OCI-LY7 (cell line): ENCODE data around the gene AP1M1.

Experiments
- EZH2phosphoT487 ChIP-seq: fragments of 200-600 bp; sonication (generic); IDR thresholded peaks from 2 replicates; pipeline ENCODE4 v1.6.1; 2018; ENCODE audit warnings: low read depth, borderline replicate concordance, mild to moderate bottlenecking, mixed run types, antibody characterized with exemption, low read length, moderate library complexity, mixed read lengths
- TF ChIP-seq, protein P1 (sequence below): fragments of 200-600 bp; sonication (generic); conservative IDR thresholded peaks from 2 replicates; pipeline ENCODE4 v1.5.1; 2014; ENCODE audit warnings: mild to moderate bottlenecking, antibody characterized with exemption, low read length, moderate library complexity, mixed read lengths

DNA sequence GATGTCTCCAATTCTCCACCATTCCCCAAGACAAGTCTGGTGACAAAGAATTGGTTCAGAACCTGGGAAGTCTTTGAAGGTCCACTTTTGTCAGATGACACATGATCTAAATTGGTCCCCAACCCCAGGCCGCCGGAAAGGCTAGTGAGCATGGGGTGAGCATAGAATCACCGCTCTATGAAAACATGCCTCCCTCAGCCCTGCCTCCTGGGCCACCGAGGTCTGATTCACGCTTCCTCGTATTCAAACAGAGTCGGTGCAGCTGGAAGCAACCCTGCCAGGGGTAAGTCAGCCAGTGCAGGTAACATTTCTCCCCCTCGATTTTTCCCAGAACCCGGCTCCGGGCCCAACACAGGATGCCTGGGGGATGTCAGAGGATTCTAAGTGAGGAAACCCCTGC is 93.0 kb downstream of the AP1M1 start:
- TF ChIP-seq, protein P1, sequence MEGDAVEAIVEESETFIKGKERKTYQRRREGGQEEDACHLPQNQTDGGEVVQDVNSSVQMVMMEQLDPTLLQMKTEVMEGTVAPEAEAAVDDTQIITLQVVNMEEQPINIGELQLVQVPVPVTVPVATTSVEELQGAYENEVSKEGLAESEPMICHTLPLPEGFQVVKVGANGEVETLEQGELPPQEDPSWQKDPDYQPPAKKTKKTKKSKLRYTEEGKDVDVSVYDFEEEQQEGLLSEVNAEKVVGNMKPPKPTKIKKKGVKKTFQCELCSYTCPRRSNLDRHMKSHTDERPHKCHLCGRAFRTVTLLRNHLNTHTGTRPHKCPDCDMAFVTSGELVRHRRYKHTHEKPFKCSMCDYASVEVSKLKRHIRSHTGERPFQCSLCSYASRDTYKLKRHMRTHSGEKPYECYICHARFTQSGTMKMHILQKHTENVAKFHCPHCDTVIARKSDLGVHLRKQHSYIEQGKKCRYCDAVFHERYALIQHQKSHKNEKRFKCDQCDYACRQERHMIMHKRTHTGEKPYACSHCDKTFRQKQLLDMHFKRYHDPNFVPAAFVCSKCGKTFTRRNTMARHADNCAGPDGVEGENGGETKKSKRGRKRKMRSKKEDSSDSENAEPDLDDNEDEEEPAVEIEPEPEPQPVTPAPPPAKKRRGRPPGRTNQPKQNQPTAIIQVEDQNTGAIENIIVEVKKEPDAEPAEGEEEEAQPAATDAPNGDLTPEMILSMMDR, result no peak
- TF ChIP-seq EZH2phosphoT487, result no peak
